DMS53 (cell line): ENCODE data around the gene CHRNG.
A peak's percentile ranks its signal among the peaks of the same experiment; 100 is the strongest.

Experiments
- DNase-seq: peaks from one replicate; lab custom pipeline; 2025; lab: John Stamatoyannopoulos, UW

The CHRNG gene

GRCh38 chr2:232539298-232540231 lies at the start of gene CHRNG:
CHRNG (plus strand) TSS chr2:232539692; CDS start chr2:232539748, 56 bp downstream.
- no peak for DNase-seq

GRCh38 chr2:232490221-232491138 lies 49.0 kb upstream of the CHRNG start:
- DNase-seq, result no peak

GRCh38 chr2:232491139-232491780 lies 48.2 kb upstream of the CHRNG start:
- DNase-seq, result peak; percentile 18

GRCh38 chr2:232492236-232492848 lies 47.1 kb upstream of the CHRNG start:
- DNase-seq, result no peak

- DNase-seq, result no peak
Observed at GRCh38 chr2:232492963-232493700, 46.4 kb upstream of the CHRNG start.

- DNase-seq, result no peak
Observed at GRCh38 chr2:232493701-232494474, 45.6 kb upstream of the CHRNG start.

GRCh38 chr2:232494542-232494941 lies 45.0 kb upstream of the CHRNG start:
- no peak for DNase-seq

GRCh38 chr2:232495292-232495691 lies 44.2 kb upstream of the CHRNG start:
- no peak for DNase-seq

- no peak for DNase-seq
Observed at GRCh38 chr2:232496501-232497270, 42.8 kb upstream of the CHRNG start.

GRCh38 chr2:232497348-232497747 lies 42.1 kb upstream of the CHRNG start:
- DNase-seq, result no peak

GRCh38 chr2:232498452-232498851 lies 41.0 kb upstream of the CHRNG start:
- no peak for DNase-seq

- DNase-seq, result no peak
Observed at GRCh38 chr2:232501331-232501771, 38.1 kb upstream of the CHRNG start.

- no peak for DNase-seq
Observed at GRCh38 chr2:232501794-232502390, 37.6 kb upstream of the CHRNG start.

- peak; percentile 68 for DNase-seq
Observed at GRCh38 chr2:232502511-232502910, 37.0 kb upstream of the CHRNG start.

GRCh38 chr2:232502911-232503808 lies 36.3 kb upstream of the CHRNG start:
- DNase-seq, result peak; percentile 73

- no peak for DNase-seq
Observed at GRCh38 chr2:232503809-232504323, 35.6 kb upstream of the CHRNG start.

GRCh38 chr2:232504438-232504837 lies 35.1 kb upstream of the CHRNG start:
- peak; percentile 77 for DNase-seq

GRCh38 chr2:232505856-232506255 lies 33.6 kb upstream of the CHRNG start:
- no peak for DNase-seq
